HG03097 (cell line): ENCODE results near the gene AUTS2.

ENCODE experiments used
- ATAC-seq: cut with Tn5 transposase; IDR thresholded peaks from one replicate; pipeline ENCODE4 v1.9.1; 2021; ENCODE audit not compliant: unreplicated experiment, low FRiP score

The AUTS2 gene

DNA sequence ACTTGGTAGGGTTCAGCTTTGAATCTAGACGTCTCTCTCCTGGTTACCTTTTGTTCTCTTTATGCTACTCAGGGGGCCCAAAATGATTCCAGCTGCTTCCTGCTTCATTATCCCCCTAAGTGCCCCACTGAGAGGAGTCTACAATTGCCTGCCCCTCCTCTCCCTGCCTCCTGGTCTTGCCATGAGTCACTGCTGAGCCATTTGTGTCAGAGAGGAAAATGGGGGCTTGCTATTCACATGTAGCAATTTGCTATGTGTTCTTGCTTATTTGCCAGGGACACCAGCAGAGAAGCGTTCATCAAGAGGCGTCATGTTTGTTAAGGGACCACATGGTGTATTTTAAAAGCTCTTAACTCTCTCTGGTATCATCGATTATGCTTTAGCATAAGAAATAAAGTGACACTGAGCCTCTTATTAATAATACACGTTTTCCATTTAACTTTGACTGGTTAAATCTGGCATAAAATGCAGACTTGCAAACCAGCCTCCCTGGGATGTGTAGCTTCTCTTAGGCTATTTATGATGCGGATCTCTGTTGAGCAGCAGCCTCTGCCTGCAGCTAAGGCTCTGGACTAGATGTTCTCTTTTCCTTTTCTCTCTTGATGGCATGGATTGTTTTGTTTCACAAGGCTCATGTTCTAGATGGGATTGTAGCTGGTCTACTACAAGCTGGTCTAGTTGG is 239.3 kb downstream of the AUTS2 start:
- no peak for ATAC-seq

DNA sequence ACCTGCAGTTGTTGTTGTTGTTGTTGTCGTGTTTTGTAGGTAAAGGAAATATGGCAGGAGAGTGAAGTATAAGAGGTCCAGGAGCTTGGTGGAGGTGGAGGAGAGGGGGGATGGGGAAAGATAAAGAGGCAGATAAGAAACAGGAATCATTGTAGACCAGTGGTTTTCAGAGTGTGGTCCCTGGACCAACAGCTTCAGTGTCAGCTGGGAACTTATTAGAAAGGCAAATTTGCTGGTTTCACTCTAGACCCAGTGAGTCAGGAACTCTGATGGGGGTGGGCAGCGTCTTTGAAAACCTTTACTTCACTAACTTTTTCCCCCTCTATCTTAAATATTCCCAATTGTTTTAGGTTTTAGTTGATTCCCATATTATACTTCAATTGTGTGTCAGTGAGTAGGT is 241.5 kb downstream of the AUTS2 start:
- ATAC-seq: no peak

GRCh38 chr7:69840248-69840647 is 242.0 kb downstream of the AUTS2 start:
- ATAC-seq: no peak

- no peak for ATAC-seq
Measured at GRCh38 chr7:69843653-69844052, 245.4 kb downstream of the AUTS2 start.

DNA sequence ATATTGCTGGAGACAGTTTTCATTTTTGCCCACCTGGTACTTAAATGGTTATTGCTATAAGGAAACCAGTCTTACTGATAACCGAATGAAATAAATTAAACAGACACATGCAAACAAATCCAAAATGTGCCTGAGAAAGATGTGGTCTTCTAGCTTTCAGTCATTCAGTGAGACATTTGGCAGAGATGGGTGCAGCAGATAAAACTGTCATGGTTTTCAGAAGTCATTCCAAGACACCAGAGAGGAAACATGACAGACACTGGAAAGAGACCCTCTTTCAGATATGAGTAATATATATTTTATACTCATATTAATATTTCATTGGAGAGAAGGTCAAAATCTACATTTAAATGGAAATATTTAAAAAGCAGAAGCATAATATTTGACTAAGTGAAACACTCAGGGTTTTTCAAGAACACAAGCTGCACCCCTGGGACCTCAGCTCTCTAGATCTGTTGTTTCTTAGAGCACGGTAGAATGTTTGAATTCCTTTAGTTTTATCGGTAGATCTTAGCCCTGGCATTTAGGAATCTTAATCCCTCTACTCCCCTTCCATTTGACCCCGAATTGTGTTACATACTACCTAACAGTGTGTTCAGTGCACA is 246.1 kb downstream of the AUTS2 start:
- ATAC-seq: peak; percentile 50

DNA sequence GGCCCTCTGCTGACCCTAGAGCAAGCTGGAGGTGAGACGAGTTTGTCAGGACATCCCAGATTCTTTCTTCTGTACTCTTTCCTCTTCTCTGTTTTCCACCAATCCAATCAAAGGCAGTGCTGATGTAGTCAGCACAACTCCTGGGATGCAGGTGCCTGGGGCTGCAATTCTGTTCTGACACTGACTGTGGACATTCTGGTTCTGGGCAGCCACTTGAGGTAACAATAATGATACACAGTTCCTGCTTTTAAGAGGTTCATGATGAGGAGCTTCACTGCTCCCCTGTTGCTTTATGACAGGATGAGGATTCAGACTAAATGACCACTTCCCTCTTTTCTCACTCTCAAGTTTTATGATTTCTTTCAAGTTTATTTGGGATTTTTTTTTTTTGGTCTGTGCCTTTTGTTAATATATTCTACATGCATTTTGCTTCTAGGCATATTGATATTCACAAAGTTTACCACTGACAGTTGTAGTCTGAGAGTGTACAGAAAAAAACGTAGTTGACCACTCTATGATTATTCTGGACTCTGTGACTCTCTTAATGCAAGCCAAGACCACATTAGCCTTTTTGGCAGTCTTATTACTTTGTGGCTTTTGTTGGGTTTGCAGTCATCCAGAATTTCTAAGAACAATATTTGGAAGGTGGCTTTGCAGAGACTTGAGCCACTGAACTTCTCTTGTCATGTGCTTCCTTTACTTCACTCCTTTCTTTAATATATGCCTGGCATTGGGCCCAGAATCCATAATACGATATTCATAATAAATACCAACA is 247.6 kb downstream of the AUTS2 start:
- ATAC-seq: no peak

DNA sequence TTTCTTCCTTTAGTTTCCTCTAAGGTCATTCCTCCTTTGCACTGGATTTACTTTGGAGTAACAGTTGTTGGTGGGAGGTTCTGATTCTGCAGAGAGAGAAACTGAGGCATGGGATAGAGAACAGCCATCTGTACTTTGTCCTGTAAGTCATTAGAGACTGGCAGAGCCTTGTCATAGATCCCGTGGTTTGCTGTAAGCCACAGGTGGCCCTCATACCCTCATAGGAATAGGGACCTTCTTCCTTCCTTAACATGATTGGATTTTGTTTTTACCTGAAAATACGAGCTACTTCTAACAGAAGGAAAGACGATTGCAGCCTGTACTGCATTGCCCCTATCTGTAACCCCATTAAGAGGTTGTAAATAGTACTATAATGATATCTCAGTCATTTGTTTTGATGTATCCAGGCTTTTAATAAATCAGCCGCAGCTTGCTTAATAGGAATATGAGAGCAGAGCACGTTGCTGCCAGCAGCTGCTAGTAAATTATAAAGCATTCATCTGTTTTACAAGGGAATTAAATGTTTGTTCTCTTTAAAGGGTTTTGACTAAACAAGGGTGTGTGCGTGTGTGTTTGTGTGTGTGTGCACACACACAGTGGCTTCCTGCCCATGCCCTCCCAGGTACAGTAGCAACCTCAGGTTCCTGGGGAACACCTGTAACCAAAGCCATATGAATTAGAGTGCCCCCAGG is 249.8 kb downstream of the AUTS2 start:
- no peak for ATAC-seq

GRCh38 chr7:69849268-69849667 is 251.0 kb downstream of the AUTS2 start:
- ATAC-seq: no peak

- no peak for ATAC-seq
Measured at GRCh38 chr7:69857014-69857413, 258.7 kb downstream of the AUTS2 start.

GRCh38 chr7:69858471-69858870 is 260.2 kb downstream of the AUTS2 start:
- ATAC-seq: no peak

- no peak for ATAC-seq
Measured at GRCh38 chr7:69859342-69859741, 261.1 kb downstream of the AUTS2 start.

GRCh38 chr7:69860486-69860885 is 262.2 kb downstream of the AUTS2 start:
- ATAC-seq: no peak

- no peak for ATAC-seq
Measured at GRCh38 chr7:69860941-69861622, 262.8 kb downstream of the AUTS2 start.

DNA sequence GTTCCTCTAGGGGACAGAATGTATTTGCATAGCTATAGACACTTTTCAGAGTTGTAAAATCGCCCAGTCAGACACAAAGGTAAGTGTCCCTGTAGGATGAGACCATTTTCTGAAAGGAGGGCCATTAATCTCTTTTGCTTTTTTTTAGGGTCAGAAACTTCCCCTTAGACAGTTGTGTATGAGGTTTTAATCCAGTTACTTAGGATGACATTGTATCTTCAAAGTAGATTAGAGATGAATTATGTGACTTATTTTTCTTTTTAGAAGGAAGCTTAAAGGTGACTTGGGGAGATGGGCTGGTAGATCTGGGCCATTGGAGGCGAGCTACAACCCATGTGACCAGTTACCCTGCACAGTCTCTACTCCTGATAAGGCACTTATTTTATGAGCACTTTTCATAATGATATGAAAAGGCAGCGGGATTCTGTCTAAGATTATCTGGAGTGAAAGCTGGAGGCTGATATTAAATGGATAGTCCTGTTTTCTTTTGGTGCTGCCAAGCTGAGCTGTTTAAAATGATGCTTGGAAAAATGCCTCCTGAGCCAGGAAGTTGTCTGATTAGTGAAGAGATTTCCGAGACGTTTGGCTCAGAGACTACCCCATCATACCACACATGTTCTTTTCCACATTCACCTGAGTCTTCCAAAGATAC is 264.3 kb downstream of the AUTS2 start:
- ATAC-seq: no peak

DNA sequence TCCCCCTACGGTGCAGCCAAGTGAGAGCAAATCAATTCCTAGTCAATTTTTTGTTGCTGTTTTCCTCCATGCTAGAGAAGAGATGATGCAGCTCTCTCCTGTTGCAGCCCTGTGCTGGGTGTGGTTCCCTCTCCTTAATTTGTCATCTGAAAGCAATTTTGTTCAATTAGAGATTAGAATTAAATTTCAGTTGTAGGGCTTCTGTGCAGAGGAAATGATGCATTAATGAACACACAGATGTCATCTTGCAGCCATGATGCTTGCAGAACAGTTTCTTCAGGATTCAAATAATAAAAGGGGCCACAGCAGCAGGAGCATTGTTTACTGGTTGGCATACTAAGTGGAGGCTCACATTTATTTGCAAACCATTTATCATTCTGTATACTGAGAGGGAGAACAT is 266.0 kb downstream of the AUTS2 start:
- no peak for ATAC-seq

DNA sequence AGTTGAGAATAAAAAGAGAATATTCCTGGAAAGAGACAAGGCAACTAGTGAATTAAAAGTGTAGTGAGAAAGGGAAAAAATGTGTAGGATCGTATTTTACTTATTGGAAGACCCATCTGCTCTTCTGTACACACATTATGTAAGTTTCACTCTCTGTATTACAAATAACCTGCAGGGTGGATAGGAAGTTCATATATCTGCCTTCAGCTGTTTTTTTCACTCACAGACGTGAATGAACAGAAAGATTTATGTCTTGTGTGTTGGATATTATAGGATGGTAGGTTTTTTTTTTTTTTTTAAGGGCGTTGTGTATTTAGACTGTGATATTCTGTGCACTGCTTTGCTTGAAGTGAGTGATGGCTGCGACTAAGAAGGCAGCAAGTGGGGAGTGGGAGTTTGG is 266.5 kb downstream of the AUTS2 start:
- ATAC-seq: peak; percentile 68

GRCh38 chr7:69868921-69869320 is 270.6 kb downstream of the AUTS2 start:
- ATAC-seq: no peak

DNA sequence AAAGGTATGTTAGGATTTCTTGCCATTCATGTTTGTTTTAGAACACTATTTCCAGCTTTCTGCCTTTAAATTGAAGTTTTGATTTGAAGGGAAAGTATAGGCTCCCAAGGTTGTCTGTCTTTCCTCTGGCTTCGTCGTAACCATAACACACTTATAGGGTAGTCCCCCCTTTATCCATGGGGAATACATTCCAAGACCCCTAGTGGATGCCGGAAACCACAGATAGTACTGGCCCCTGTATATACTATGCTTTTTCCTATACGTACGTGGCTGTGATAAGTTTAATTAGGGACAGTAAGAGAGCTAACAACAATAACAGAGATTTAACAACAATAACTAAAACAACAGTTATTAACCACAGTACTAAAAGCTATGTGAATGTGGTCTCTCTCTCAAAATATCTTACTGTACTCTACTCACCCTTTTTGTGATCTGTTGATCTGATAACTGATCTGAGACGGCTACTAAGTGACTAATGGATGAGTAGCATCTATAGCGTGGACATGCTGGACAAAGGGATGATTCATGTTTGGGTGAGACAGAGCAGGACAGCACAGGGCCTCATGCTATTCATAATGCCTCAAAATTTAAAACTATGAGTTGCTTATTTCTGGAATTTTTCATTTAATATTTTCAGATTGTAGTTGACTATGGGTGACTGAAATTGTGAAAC is 273.1 kb downstream of the AUTS2 start:
- ATAC-seq: no peak

DNA sequence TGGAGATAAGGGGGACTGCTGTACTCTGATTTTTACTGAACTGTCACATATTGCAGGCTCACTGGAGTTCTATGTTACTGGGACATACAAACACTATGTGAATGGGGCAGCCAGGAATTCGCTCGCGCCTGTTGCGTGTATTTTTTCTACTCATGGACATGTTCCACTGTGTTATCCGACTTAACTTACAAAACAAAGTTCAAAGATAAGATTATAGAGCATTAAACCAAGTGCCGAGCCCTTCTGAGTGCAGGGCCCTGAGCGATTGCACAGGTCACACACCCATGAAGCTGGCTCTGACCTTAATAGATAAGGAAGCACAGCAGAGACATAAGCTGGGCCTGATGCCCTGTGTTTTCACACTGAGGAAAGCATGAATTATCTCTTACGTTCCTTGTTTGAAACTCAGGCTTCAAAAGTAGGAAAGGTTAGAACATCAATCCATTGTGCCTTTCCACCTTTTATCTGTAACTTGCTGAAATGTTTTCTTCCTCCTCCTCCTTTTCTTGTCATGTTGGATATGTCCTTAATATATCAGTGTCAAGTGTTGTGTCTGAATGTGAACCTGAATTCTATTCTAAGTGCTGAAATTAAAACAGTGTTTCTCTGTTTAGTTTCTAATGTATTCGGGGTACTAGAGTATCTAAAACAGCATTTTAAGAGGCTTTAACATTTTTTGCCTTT is 273.8 kb downstream of the AUTS2 start:
- ATAC-seq: no peak
